GM19438 (cell line): ENCODE data around the gene INTS12.
A peak's percentile ranks its signal among the peaks of the same experiment; 100 is the strongest.
"Not testable (repeated sequence)": the region's sequence is repeated elsewhere in the genome, so short reads cannot be mapped to it uniquely, and the experiment has no call there.

Experiments
- ATAC-seq: cut with Tn5 transposase; IDR thresholded peaks from one replicate; pipeline ENCODE4 v1.9.1; 2021; ENCODE audit warnings: low read depth; ENCODE audit not compliant: unreplicated experiment

INTS12 gene

DNA sequence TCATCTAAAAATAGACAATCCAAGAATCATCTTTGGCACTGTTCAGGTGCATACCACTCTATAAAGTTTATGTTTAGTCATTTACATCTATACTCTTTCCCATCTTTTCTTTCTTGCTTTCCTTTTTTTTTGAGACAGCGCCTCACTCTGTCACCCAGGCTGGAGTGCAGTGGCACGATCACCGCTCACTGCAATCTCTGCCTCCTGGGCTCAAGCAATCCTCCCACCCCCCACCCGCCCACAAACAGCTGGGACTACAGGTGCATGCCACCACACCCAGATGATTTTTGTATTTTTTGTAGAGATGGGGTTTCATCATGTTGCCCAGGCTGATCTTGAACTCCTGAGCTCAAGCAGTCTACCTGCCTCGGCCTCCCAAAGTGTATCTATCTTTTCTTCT lies 13.7 kb downstream of the INTS12 start:
- not testable (repeated sequence) for ATAC-seq

DNA sequence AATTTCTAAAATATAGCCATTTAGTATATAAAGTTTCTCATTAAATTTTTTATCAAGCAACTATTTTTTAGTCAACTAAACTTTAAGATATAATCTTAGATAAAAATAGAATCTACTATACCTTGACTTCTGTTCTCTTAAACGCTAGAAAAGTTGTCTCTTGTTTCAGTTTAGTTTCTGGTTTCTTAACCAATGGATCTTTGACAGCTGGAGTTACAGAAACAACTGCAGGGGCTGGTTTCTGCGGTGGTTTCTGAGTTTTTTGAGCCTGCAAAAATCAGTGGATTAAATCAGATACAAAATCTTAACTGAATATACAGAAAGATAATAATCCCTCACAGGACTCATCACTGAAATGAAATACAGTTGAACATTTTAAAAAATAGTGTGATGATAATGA lies 21.9 kb downstream of the INTS12 start:
- no peak for ATAC-seq

DNA sequence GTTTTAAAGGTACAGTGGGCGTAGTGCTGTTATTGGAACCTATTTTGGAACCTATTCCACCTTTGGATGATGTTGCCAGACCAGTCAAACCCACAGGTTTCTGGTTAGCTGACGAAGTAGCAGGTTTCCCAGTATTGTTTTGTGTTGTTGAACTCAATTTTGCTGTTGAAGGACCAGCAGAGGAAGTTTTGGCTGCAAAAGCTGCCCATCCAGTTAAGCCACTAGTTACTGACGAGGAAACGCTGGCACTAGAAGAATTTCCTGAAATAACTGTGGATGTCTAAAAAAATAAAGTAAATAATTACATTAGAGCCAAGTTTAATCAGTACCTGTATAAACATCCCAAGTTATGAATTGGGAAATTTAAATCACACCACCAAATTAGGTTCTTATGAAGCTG lies 25.5 kb downstream of the INTS12 start:
- ATAC-seq = no peak

DNA sequence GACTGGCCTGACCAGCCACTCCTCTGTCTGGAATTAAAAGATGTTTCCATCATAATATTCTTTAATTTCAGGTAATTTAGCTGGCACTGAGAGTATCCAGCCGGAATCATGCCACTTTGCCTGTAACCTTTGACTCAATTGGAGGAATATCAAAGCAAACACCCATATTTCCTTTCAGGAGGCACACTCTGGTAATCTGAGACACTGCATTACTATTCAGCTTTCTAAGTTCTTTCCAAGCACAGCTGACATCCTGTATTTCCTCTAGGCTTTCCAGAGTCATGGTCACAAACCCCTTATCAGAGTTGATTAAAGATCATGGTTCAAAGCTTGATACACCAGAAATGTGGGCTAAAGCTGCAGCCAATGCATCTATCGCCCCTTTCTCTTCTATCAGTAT lies 29.3 kb downstream of the INTS12 start:
- no peak for ATAC-seq

DNA sequence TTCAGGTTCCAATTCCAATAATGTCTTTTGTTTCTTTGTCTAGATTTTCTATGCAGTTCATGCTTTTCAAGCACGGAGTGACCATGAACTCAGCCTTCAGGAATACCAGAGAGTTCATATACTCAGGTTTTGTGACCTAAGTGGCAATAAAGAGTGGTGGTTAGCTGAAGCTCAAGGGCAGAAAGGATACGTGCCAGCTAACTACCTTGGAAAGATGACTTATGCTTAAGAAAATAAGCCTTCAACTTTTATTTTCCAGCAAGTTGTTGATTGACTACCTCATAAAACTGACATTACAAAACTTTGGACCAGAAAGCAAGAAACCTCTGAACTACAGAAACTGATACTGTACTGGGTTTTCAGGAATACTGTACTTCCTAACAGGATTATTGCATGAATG lies 30.8 kb downstream of the INTS12 start:
- ATAC-seq = no peak

DNA sequence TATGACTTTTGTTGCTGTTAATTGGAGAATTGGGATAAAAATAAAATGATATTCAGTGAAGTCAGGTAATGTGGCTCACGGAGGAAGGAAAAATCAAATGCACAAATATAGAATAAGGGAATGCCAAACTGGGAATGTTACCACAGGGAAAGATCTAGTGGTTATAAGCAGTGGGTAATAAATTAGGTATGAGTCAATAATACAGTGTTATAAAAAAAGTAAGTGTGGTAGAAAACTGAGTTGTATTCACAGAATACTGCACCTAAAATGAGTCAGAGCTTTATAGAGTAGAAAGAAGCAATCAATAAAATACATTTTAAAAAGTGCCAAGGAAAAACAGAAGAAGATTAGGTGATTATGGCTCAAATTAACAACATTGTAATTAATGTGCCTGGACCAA lies 34.5 kb downstream of the INTS12 start:
- no peak for ATAC-seq

DNA sequence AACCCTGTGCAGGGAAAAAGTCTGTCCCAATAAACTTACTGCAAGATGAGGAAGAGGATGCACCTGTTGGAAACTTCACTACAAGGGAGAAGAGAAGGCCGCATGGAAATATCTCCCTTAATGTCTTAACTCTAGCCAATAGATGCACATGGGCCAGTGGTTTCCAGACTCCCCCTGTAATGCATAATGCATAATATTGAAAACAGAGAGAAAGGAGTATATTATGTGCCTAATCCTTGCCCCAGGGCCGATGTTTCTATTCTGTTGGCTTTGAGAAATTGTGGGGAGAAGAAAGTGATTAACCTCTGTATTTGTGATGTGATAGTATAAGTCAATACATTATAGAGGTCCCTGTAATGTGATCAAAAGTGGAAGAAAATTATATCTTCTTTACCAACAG lies 37.2 kb downstream of the INTS12 start:
- ATAC-seq = no peak

DNA sequence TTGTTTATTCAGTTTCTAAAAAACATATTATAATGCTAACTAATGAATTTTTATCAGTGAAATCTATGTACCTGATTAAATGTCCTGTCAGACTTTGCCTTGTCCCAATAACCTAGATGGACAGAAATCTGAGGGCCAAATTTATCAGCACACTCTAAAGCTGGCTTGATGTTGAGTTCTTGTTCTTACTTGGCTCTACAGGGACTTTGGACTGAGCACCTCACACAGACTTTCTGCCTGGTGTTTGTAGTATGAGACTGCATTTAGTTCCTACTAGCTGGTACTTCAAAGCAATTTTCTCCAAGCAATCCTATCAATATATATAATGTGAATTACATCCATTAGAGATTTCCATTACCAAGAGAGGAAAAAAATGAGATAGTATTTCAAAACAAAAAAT lies 37.8 kb downstream of the INTS12 start:
- no peak for ATAC-seq

DNA sequence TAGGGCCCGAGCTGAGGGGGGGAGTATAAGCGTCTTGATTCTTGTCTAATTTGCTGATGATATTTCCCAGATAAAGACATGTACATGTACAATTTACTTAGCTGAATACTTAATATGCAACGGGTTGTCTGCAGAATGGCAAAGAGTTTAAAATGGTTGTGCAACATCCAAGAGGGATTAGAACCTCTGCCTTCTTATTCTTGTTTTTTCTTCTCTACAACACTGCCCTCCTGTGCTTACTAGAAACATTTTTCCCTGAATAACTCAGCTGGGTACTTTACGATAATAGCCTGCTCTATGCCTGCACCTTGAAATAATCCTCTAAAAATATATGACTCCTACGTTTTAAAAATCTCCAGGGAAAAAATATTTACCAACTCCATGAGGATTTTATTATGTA lies 41.8 kb downstream of the INTS12 start:
- ATAC-seq = no peak

DNA sequence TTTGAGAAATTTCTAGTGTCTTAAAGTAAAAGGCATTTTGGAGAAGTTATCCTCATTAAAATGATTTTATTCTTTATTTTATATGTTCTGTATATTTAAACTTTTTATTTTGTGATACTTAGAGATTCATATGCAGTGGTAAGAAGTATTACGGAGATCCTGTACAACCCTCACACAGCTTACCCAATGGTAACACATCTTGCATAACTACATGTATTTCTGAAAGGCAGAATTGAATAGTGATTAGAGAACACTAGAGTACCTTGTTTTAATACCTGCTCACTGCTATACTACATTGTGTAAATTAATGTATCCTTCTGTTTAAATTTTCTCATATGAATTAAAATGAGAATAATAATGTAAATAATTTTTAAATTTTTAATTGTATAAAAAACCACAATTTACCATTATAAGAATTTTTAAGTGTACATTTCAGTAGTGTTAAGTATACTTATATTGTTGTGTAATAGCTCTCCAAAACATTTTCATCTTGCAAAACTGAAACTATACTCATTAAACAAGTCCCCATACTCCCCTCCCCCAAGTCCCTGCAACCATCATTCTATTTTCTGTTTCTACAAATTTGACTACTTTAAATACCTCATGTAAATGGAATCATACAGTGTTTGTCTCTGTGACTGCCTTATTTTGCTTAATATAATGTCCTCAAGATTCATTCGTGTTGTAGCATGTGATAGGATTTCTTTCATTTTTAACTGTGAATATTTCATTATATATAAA lies 45.4 kb downstream of the INTS12 start:
- ATAC-seq = no peak

DNA sequence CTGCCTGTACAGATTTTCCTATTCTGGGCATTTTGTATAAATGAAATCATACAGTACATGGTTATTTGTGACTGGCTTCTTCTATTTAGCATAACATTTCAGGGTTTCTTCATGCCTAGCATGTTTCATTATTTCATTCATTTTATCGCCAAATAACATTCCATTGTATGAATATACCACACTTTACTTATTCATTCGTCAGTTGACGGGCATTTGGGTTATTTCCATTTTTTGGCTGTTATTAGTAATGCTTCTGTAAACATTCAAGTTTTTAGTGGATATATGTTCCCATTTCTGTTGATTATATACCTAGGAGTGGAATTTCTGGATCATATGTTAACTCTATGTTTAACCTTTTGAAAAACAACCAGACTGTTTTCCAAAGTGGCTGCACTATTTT lies 47.5 kb downstream of the INTS12 start:
- ATAC-seq = no peak

DNA sequence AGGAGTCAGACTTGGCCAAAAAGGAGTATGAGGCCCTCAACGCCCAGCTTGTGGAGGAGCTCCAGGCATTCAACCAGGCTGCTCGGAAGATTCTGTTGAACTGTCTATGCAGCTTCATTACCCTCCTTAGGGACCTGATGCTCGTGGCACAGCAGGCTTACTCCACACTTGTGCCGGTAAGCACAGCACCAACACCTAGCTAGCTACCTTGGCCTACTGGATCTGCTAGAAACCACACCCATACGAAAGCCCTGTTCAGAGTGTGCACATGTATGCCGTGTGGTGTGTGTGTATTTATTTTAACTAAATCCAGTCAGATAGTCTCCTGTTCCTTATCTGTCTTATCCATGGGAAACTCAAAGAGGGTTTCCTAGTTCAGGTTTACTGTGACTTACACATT lies 49.3 kb downstream of the INTS12 start:
- ATAC-seq = no peak

DNA sequence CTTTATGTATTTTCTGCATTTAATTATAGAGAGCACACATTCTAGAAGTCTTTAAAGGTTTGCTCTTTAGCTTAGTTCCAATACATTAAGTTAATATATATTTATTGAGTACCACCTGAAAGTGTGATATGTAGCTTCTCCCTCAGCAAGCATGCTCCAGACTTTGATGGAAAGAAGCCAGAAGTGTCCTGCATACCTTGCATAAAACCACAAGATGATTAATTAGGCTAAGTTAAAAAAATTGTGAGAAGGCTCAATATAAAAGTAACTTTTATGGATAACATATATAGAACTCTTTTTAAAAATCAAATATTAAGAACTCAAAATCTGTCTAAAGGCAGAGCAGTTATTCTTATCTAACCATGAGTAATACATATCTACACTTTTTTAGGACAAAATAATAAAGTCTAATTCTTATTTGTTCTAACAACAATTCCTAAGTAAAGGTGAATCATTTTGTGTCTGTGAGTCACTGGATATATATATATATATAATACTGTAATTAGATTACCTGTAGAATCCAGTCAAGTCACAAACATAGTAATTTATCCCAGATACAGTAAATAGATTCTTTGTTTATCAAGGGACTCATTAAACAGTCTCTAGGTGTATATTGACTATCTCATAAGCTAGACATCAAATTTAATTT lies 51.2 kb downstream of the INTS12 start:
- no peak for ATAC-seq

DNA sequence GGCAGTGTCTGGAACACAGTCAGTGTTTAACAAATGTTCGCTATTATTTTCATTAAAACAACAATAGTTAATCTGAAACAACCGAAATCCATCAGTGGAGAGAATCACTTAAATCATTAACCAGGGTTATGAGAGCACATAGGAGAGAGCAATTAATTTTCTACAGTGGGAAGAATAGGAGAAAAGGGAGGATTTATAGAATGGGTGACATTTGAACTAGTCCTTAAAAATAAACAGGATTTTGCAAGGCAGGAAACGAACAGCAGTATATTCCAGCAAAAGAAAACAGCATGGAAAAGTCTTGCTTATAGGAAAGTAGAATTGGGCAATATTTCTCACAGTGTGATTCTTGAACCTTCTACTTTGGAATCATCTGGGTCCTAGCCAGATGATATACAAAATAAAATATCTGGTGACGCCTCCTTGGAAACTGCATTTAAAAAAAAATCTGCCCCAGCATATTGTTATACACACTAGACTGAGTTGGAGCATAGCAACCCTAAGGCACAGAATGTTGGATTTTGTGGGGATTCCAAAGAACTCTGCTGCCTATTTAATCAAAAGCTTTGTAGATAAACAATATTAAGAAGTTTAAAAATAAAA lies 56.1 kb downstream of the INTS12 start:
- no peak for ATAC-seq

DNA sequence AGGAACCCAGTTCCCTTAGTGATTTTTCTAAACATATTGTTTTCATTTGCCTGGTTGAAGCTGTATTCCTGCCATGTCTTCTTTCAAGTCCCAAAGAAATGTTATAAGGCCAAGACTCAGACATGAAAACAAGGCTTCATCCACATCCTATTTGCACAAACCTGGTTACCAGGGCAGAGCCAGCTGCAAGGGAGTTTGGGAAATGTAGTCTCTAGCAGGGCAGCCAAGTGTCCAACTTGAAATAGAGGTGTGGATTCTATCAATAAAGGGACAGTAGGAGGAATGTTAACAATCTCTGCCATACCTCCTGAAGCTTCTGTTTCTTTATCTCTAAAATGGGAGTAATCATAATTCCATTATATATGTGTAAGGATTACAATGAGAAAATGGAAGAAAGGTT lies 56.6 kb downstream of the INTS12 start:
- no peak for ATAC-seq

DNA sequence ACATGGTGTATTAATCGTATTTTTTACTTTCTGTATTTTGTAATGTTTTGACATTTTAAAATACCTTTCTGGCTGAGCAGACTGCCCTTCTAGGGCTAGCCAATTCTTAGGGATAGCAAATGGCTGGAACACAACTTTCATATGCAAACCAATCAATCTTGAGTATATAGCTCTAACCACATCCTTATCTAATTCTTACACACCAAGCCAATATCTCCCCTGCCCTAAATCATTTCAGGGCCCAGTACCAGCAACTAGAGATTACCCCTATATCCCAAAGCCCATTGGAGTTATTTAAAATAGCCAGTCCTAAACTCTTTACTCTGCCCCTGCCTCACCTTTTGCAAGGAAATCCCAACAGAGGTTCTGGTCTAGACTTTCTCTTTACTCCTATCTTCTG lies 58.3 kb downstream of the INTS12 start:
- no peak for ATAC-seq

DNA sequence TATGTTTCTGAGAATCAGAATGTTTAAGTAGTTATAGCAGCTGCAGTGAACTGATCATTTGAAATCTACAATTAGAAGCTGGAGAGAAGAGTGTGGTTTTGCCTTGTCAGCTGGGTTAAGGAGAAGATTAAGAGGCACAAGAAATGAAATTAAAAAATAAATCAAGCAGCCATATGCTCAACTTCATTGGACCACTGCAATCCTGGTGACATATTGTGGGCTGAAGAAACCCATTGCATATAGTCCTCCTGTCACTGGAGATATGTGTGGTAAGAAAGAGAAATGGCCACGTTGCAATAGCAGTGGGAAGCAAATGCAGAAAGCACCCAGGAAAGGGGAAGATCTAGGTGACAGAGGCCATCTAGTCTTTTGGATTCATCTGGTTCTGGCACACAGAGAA lies 63.0 kb downstream of the INTS12 start:
- ATAC-seq = no peak

DNA sequence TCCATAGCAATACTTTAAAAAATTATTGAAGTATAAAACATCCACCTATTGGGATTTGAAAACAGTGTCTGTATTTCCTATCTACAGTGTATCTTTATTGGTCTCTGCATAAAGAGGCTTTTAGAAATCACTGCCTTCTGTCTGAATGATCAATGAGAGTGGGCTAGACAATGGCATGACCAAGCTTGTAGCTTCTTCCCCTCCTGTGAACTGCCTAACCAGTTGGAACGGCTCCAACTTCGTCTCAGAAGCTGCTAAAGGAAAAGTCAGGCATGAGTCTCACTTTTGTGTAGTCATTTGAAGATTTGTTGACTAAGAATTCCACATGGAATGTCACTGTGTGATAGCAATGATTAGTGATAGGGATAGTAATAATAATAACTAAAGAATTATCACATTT lies 64.2 kb downstream of the INTS12 start:
- ATAC-seq = no peak

DNA sequence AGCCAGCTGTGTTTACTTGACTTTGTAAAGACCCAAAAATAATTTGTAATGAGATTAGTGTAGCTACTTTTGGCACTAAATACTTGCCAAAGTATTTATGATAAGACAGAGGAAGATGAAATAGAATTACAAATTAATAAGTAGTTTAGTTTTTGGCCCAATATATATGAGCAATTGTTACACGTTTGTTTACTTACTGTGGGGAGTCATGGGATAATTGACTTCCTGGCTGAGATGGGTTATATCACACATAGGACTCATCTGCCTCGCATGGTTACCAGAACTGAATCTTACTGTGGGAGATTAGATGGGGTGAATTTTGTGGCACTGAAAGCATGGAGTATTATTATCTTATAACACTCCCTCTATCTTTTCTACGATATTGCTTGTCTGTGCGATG lies 66.6 kb downstream of the INTS12 start:
- no peak for ATAC-seq

DNA sequence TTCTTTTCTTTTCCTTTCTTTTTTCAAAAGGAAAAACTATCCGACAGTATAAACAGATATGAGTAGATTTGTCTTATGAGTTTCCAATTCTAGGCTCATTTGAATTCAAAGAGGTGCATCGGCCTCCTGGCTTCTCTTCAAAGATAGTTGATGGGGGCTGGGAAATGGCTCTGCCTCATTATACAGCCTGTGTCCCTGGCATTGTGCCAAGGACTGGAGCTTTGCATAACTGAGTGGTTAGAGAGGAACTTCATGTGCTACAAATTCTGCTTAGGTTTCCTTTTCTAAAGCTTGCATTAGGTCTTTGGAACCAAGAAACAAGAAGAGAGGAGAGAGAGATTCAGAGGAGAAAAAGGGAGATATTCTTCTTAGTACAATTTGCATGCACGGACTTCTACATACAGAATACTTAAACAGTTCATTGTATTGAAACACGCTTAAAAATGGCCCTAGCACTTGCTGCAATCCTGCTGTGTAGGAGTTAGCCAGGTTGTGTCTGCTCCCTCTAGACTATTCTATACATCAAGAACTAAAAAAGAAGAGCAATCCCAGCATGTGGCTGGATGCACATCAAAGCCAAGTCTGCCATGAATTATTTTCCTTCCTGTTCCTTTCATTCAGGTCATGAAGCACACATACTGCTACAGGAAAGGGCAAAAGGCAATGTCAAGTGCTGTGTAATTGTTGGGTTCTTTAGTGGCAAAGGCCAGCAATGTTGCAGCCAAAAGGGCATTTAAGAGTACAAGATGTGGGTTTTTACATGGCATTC lies 70.9 kb downstream of the INTS12 start:
- ATAC-seq = peak; percentile 81

DNA sequence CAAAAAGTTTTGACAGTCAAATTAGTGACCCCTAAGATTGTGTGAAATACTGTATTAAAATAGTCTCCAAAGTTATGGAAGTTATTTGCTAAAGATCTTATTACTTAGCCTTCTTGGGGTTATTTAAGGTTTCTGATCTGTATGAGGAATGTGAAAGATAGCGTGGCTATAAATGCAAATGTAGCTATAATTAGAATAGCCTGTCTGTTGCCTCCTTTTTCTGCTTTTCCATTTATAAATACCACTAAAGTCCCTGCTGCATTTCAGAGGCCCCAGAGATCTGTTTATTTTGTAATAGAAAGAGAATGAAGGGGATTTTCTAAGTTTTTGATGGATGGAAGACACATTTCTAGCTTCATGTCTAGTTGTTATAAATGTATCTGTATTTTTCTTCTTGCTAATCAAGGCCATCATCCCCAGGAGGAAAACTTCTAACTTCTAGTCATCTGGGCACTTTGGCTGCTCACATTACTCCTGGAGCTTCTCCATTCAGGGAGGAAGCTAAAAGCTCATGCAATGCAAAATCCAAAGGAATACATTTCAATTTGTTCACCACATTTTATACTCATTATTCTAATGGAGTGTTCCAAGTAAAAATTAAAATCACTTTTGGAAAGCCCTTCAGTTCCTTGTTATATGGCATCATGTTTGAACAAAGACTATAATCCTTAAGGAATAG lies 73.9 kb downstream of the INTS12 start:
- ATAC-seq = no peak
